HFF-Myc (cell line): Measurements from ENCODE around the gene OR5A2.

Source experiments
- DNase-seq: peaks from one replicate; pipeline ENCODE4 v3.0.0-alpha.2; 2011; ENCODE audit warnings: low read depth; ENCODE audit errors: extremely low read depth
- H3K4me3 ChIP-seq: replicated peaks from 2 replicates; pipeline ENCODE4 v1.5.1; 2011; ENCODE audit warnings: low read depth, mild to moderate bottlenecking, control low read depth, low read length
- CTCF ChIP-seq: IDR thresholded peaks from 2 replicates; pipeline ENCODE4 v1.5.1; 2012; ENCODE audit warnings: mild to moderate bottlenecking, low read depth, low read length, control low read depth; ENCODE audit errors: missing control alignments

Gene OR5A2

GRCh38 chr11:59426361-59427067, at the start of gene OR5A2:
Gene OR5A2 (minus strand): TSS chr11:59426413. CDS start chr11:59422953, 3,460 bp downstream.
- TF ChIP-seq CTCF = no peak
- no peak for DNase-seq
- H3K4me3 ChIP-seq = no peak within 1 kb of the TSS

- H3K4me3 ChIP-seq = no peak overlapping the region
- TF ChIP-seq CTCF = no peak
- no peak for DNase-seq
Observed at GRCh38 chr11:59475176-59475575, 49.0 kb upstream of the OR5A2 start.

- no peak for DNase-seq
- no peak within 1 kb of the TSS for H3K4me3 ChIP-seq
- TF ChIP-seq CTCF = no peak
Observed at GRCh38 chr11:59473015-59473414, 46.8 kb upstream of the OR5A2 start, which contains the start of gene OR4D10. Gene OR4D10 (plus strand): TSS chr11:59473315. CDS start chr11:59477430, 4,115 bp downstream.

- DNase-seq = no peak
- no peak for TF ChIP-seq CTCF
- no peak overlapping the region for H3K4me3 ChIP-seq
Observed at GRCh38 chr11:59463190-59463641, 37.0 kb upstream of the OR5A2 start.

GRCh38 chr11:59459916-59460315, 33.7 kb upstream of the OR5A2 start:
- no peak overlapping the region for H3K4me3 ChIP-seq
- TF ChIP-seq CTCF = no peak
- no peak for DNase-seq

GRCh38 chr11:59456661-59457060, 30.4 kb upstream of the OR5A2 start, which contains the start of gene OR4D6:
Gene OR4D6 (plus strand): TSS chr11:59456961. CDS start chr11:59456961, 0 bp downstream.
- no peak for DNase-seq
- H3K4me3 ChIP-seq = no peak within 1 kb of the TSS
- no peak for TF ChIP-seq CTCF
